Osteocyte (in vitro differentiated cells): ENCODE results near the gene CRKL. TPM values are rescaled to one million over a fixed set of nuclear protein-coding genes. Genes with fewer than 3 reads are reported as not detected.

ENCODE experiments used
- DNase-seq: peaks from one replicate; pipeline ENCODE4 v3.0.0; 2021; ENCODE audit warnings: mixed read lengths; ENCODE audit not compliant: unreplicated experiment; ENCODE audit errors: extremely low spot score
- H3K27ac Mint-ChIP-seq: one replicate; pipeline ENCODE4 v1.8.0; 2021; ENCODE audit warnings: mild to moderate bottlenecking, mixed read lengths; ENCODE audit not compliant: unreplicated experiment
- H3K27me3 Mint-ChIP-seq: one replicate; pipeline ENCODE4 v1.8.0; 2021; ENCODE audit warnings: mixed read lengths; ENCODE audit not compliant: unreplicated experiment
- H3K36me3 Mint-ChIP-seq: one replicate; pipeline ENCODE4 v1.8.0; 2021; ENCODE audit warnings: mixed read lengths; ENCODE audit not compliant: unreplicated experiment
- H3K4me1 Mint-ChIP-seq: one replicate; pipeline ENCODE4 v1.8.0; 2021; ENCODE audit warnings: mixed read lengths; ENCODE audit not compliant: unreplicated experiment
- H3K4me3 Mint-ChIP-seq: one replicate; pipeline ENCODE4 v1.8.0; 2021; ENCODE audit warnings: mild to moderate bottlenecking, moderate library complexity, mixed read lengths; ENCODE audit not compliant: unreplicated experiment
- H3K9me3 Mint-ChIP-seq: one replicate; pipeline ENCODE4 v1.8.0; 2021; ENCODE audit warnings: mixed read lengths; ENCODE audit not compliant: unreplicated experiment
- CTCF ChIP-seq: fragments of 200-600 bp; sonication (generic); IDR thresholded peaks from 2 replicates; pipeline ENCODE4 v1.5.0; 2021; ENCODE audit warnings: antibody characterized with exemption, mild to moderate bottlenecking, moderate library complexity
- total RNA-seq: library from RNA; stranded (reverse); gene quantifications from 2 replicates; pipeline ENCODE4 v1.2.1, GENCODE V29; 2021

The CRKL gene
- total RNA-seq, 1 donor from 2014 or later, result 56.0 TPM

GRCh38 chr22:20884454-20884853, 32.8 kb upstream of the CRKL start:
- Mint-ChIP-seq H3K9me3 (no peaks in the 10 kb centered on the region), H3K27ac (no peak overlapping the region), H3K36me3 (peaks cover 36% of the 10 kb centered on the region), H3K4me1 (peaks cover 6% of the 10 kb centered on the region), H3K4me3 (no peak overlapping the region), H3K27me3 (no peaks in the 10 kb centered on the region)
- DNase-seq, result no peak
- TF ChIP-seq CTCF, result no peak

- Mint-ChIP-seq H3K9me3 (no peaks in the 10 kb centered on the region), H3K36me3 (peaks cover 40% of the 10 kb centered on the region), H3K27ac (peak overlapping the region; percentile 23), H3K4me3 (no peak overlapping the region), H3K4me1 (peaks cover 6% of the 10 kb centered on the region), H3K27me3 (no peaks in the 10 kb centered on the region)
- no peak for DNase-seq
- TF ChIP-seq CTCF, result no peak
Observed at GRCh38 chr22:20885017-20885556, 32.1 kb upstream of the CRKL start.

- peaks cover 6% of the 10 kb centered on the region for H3K4me1 Mint-ChIP-seq
- DNase-seq, result peak; percentile 90
- H3K36me3 Mint-ChIP-seq, result peaks cover 40% of the 10 kb centered on the region
- no peaks in the 10 kb centered on the region for H3K9me3 Mint-ChIP-seq
- no peak overlapping the region for H3K4me3 Mint-ChIP-seq
- no peaks in the 10 kb centered on the region for H3K27me3 Mint-ChIP-seq
- peak overlapping the region; percentile 74 for H3K27ac Mint-ChIP-seq
- peak; percentile 90 for TF ChIP-seq CTCF
Observed at GRCh38 chr22:20885557-20886323, 31.5 kb upstream of the CRKL start.

- TF ChIP-seq CTCF, result no peak
- no peak for DNase-seq
- no peaks in the 10 kb centered on the region for H3K27me3 Mint-ChIP-seq
- H3K4me1 Mint-ChIP-seq, result peaks cover 6% of the 10 kb centered on the region
- H3K27ac Mint-ChIP-seq, result no peak overlapping the region
- H3K4me3 Mint-ChIP-seq, result no peak overlapping the region
- peaks cover 33% of the 10 kb centered on the region for H3K36me3 Mint-ChIP-seq
- no peaks in the 10 kb centered on the region for H3K9me3 Mint-ChIP-seq
Observed at GRCh38 chr22:20887375-20887774, 29.8 kb upstream of the CRKL start.

- Mint-ChIP-seq H3K9me3 (no peaks in the 10 kb centered on the region), H3K27me3 (no peaks in the 10 kb centered on the region), H3K4me3 (no peak overlapping the region), H3K4me1 (peaks cover 6% of the 10 kb centered on the region), H3K36me3 (peaks cover 22% of the 10 kb centered on the region), H3K27ac (no peak overlapping the region)
- no peak for DNase-seq
- TF ChIP-seq CTCF, result no peak
Observed at GRCh38 chr22:20889025-20889704, 28.0 kb upstream of the CRKL start.
